NCI-H128 (cell line): ENCODE results near the gene PRRX2.

ENCODE experiments used
- DNase-seq: peaks from one replicate; lab custom pipeline; 2025; ENCODE audit not compliant: unreplicated experiment; lab: John Stamatoyannopoulos, UW

PRRX2 gene

DNA sequence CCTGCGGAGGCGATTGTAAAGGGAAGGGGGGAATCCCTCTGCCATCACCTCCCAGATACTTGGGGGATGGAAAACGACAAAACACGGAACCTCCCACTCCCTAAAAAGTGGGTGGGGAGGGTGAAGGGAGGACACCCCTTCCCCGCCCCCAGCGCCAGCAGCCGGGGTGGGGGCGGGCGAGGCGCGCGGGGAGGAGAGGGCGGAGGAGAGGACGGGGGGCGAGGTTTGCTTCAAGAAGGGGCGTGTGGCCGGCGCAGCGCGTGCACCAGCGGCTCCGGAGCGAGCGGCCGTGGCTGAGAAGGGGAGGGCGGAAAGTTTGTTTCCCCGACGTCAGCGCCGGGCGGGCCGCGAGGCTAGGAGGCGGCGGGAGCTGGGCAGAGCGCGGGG is at the start of gene PRRX2:
Gene PRRX2, plus strand, starts transcription at position 259 of the 387 bp plus-strand sequence. CDS start 221 bp downstream, outside the sequence.
- DNase-seq: no peak

DNA sequence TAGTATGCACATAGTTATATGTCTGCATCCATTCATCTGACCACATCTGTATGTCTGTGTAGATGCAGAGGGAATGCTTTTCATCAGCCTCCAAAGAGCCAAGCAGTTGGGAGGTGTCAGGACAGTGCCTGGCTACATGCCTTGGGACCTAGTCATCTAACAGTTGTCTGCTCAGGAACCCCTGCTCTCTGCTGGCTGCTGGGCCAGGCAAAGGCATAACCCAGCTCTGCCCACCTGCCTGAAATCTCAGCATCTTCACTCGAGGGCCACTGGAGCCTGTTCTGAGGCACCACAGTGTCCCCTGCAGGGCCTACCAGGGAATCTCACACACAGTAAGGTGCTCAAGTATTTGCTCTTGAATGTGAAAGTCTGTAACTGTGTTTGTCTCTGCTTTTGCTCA is 48.3 kb upstream of the PRRX2 start:
- peak; percentile 28 for DNase-seq

- no peak for DNase-seq
These were observed 45.4 kb upstream of the PRRX2 start for GRCh38 chr9:129619787-129620668.

GRCh38 chr9:129620669-129621295 is 44.7 kb upstream of the PRRX2 start, which contains the start of gene C9orf50:
Gene C9orf50 (minus strand): TSS chr9:129621101. CDS start chr9:129620574, 527 bp downstream.
- DNase-seq: no peak

GRCh38 chr9:129623331-129623730 is 42.1 kb upstream of the PRRX2 start:
- DNase-seq: no peak

DNA sequence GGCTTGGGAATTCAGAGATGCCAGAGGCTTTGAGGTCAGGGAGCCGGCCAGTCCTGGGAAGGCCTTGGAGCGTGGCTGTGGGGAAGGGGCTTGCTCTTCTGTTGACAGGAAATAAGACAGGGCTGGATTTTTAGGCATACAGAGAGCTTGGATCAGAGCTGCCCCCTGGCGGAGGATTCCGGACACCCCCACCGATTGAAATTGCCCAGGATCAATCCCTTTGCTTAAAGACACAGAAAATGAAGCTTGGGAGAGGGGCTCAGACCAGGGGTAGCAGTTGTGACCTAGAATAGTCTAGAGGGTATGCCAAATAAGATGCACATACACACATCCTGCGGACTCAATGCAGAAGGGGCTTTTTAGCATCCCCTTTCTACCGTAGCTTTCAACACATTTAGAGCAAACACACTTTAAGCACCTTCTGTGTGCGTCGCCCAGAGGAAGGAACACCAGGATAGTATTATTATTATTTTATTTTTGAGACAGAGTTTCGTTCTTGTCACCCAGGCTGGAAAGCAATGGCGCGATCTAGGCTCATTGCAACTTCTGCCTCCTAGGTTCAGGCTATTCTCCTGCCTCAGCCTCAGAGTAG is 41.2 kb upstream of the PRRX2 start:
- peak; percentile 16 for DNase-seq

DNA sequence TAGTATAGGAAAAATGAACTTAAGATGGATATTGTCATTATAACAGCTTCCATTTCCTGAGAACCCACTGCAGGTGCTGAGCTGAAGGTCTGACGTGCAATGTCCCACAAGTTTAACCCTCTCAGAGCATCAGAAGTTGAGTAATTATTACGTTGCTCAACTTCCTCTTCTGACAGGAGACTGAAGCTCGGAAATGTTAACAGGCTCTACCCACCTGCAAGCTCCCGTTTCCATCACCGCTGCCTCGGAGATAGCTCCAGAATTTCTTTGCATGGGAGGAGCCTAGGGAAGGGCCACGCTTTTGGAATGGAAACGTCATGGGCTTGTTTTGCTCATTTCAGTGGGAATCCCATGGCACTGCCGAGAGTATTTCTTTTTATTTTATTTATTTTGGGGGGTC is 40.5 kb upstream of the PRRX2 start:
- DNase-seq: no peak

- peak; percentile 55 for DNase-seq
These were observed 39.3 kb upstream of the PRRX2 start, which contains the start of gene NTMT1 for GRCh38 chr9:129626079-129626624. Gene NTMT1 (plus strand): TSS chr9:129626163. CDS start chr9:129632704, 6,541 bp downstream.

- DNase-seq: no peak
These were observed 38.7 kb upstream of the PRRX2 start for GRCh38 chr9:129626625-129627284.

DNA sequence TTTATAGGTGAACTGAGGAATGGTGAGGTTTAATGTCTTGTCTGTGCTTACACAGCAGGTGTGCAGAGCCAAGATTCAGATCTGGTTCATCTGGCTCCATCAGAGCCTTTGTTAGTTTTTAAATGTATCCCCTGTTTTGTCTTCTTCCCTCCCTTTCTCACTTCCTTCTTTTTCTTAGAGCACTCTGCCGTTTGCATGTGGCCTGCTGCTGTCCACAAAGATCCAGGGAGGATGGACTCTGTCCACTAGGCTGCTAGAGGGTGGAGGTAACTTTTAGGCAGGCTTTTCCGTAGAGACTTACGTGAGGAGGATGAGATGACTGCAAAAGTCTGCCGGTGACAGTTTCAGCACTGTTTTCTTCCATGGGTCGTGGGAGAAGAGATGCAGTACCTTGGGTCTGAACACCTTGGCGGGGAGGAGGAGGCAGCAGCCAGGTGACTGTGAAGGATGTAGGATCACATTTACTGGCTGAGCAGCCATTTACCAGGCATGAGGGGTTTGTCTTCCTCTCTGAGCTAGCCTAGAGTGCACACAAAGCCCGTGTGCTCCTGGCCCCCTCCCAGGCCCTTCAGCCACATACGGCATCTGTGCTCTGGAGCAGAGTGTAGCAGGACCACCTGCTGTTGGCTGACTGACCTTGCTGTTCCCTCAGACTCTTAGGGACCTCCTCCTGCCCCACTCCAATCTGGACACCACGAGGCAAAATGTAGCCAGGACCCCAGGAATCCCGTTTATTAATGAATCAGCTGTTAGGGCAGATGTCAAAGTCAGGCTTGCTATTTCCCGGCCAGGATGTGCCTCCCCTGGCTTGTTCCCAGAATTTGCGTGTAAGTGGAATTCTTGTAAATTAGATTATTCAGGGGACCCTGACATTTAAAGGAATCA is 37.6 kb upstream of the PRRX2 start:
- DNase-seq: no peak

DNA sequence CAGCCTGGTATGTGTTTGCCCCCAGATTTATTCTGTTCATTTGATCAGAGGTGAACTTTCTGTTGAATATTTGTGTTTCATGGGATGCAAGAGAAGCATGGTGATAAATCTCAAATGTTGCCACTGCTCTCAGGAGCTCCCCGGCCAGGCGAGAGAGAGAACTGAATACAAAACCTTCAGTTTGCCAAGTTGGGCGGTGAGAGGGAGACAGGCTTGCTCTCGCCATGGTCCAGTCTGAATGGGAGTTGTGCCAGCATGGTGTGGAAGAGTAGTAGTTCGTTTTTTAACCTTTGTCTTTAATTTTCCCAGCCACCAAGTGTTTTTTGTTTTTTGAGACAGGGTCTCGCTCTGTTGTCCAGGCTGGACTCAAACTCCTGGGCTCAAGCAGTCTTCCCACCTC is 36.7 kb upstream of the PRRX2 start:
- DNase-seq: no peak

GRCh38 chr9:129629251-129629820 is 36.1 kb upstream of the PRRX2 start:
- DNase-seq: no peak

- no peak for DNase-seq
These were observed 34.3 kb upstream of the PRRX2 start for GRCh38 chr9:129630967-129631673.

- DNase-seq: no peak
These were observed 33.7 kb upstream of the PRRX2 start for GRCh38 chr9:129631674-129632129.

GRCh38 chr9:129632460-129632859 is 33.0 kb upstream of the PRRX2 start:
- no peak for DNase-seq

DNA sequence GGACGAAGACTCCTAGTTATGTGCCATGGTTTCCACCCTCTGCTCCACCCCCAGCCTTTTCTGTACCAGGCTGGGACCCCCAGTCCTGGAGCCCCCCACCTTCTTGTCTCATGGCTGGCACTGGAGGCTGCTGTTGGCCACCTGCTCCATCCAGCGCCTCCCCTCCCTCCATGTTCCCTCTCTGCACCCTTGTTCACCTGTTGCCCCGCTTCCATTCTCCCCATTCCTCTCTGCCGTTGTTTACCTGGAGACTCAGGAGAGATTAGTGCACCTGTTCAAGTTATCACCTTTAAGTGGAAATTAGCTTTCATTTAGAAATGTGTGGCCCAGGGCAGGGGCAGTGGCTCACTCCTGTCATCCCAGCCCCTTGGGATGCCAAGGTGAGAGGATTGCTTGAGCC is 32.2 kb upstream of the PRRX2 start:
- no peak for DNase-seq

- no peak for DNase-seq
These were observed 31.6 kb upstream of the PRRX2 start for GRCh38 chr9:129633848-129634247.

DNA sequence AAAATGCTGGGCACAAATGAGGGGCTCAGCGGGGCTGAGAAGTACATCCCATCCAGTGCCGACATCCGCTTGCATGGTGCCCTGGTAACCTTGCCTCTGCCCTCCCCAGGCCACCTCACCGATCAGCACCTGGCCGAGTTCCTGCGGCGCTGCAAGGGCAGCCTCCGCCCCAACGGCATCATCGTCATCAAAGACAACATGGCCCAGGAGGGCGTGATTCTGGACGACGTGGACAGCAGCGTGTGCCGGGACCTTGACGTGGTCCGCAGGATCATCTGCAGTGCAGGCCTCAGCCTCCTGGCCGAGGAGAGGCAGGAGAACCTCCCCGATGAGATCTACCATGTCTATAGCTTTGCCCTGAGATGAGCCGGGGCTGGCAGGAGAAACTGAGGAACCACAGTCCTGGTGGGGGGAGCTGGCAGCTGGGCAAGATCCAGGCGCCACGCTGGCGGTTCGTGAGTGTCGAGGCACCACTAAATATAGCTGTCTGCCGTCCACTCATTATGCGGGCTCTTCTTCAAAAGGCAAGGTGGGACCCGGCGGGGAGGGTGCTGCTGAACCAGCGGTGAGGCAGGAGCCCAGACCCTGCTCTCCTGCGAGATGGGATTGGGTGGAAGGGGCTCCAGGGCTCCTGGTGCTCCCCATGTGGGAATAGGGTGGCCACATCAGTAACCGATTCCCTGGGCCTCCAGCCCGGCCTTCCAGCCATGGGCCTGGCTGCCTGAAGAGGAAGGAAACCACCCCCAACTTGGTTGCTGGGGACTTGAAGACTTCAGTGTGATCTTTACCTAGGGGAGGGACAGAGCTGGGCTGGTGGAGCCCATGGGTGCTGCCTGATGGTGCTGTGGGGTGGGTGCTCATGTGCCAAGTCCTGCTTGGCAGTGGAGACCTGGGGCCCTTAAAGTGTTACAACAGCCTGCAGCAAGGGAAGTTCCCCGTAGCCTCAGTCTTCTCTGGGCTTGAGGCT is 30.1 kb upstream of the PRRX2 start:
- no peak for DNase-seq
